Body of pancreas (tissue), 4 donors: ENCODE measurements around the gene ZNF202. TPM values are rescaled to one million over a fixed set of nuclear protein-coding genes. Genes with fewer than 3 reads are reported as not detected.

Experiments
- ATAC-seq: fragments of 150-250 bp; one replicate; pipeline ENCODE4 v1.9.1; 2016
- DNase-seq, 4 donors: peaks; one replicate each; pipeline ENCODE4 v3.0.0-alpha.2; 2019
- H3K27ac ChIP-seq, 4 donors: fragments of 200-600 bp; sonication (generic); 1 replicate in 3 of 4; 2 replicates in 1 of 4; pipeline versions ENCODE4 v1.5.1 to v1.6.1; 2016 to 2019; ENCODE audit warnings: mild to moderate bottlenecking in 1 of 4, mixed read lengths in 1 of 4, moderate library complexity in 1 of 4
- H3K27me3 ChIP-seq, 2 donors: fragments of 200-600 bp; sonication (generic); one replicate each; pipeline ENCODE4 v1.6.0; 2016; ENCODE audit warnings: mild to moderate bottlenecking in 1 of 2
- H3K36me3 ChIP-seq, 2 donors: fragments of 200-600 bp; sonication (generic); replicated peaks in 1 of 2; 2 replicates each; pipeline ENCODE4 v1.5.1; 2016; ENCODE audit warnings: low read depth in 2 of 2; ENCODE audit not compliant: insufficient read depth in 1 of 2
- H3K4me1 ChIP-seq: fragments of 200-600 bp; sonication (generic); one replicate; pipeline ENCODE4 v1.6.0; 2016
- H3K4me3 ChIP-seq, 2 donors: fragments of 200-600 bp; sonication (generic); 1 replicate in 1 of 2; 2 replicates in 1 of 2; pipeline ENCODE4 v1.5.1; 2016 to 2019
- H3K9me3 ChIP-seq, 3 donors: fragments of 200-600 bp; sonication (generic); 1 replicate in 2 of 3; 2 replicates in 1 of 3; pipeline ENCODE4 v1.5.1; 2016
- POLR2A ChIP-seq, 3 donors: fragments of 450-650 bp; IDR thresholded peaks; one replicate each; pipeline ENCODE4 v1.6.1; 2016; ENCODE audit warnings: antibody characterized with exemption in 3 of 3, mild to moderate bottlenecking in 2 of 3
- WGBS, 2 donors: methylation state at CpG; one replicate each; pipeline ENCODE4 v1.1.5; 2017; 5-methylcytosine and 5-hydroxymethylcytosine counted together
- intact Hi-C: fragments of 100-400 bp; cut with DNase I; formaldehyde crosslinking; loops from one replicate; pipeline ENCODE4 v1.15.1; 2023
- total RNA-seq, 2 donors: library from RNA; depleted of rRNA; stranded (reverse); fragments of >200 nt; gene quantifications; one replicate each; pipeline ENCODE4 v1.1.0, GENCODE V29; 2016
- TF ChIP-seq, protein P1 (sequence below), 7 experiments: fragments of 450-650 bp in 4 of 7; fragments of 200-600 bp in 3 of 7; sonication (generic) in 3 of 7; IDR thresholded peaks; one replicate each; pipeline ENCODE4 v1.5.1; 2016 to 2019; ENCODE audit warnings: antibody characterized with exemption in 7 of 7

The ZNF202 gene
- total RNA-seq, 2 donors from 2014 or later: 11.5 to 15.3 TPM

DNA sequence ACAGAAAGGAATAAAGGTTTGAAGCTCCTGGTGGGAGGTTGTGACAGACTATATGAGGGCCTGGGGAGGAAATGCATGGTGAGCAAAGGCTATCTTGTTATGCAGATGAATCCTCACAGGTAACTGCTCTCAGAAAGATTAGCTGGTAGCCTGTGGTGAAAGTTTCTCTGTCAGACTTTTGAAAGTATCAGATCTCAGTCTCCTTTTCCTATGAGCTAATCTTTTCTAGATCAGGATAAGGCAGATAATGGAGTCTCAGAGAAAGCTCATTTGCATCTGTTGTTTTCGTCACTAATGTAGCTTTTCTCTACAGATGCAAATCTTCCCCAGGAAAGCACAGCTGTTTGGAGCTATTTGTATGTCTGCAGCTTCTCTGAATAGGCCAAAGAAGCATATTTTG is 33.8 kb upstream of the ZNF202 start:
- TF ChIP-seq, protein P1, sequence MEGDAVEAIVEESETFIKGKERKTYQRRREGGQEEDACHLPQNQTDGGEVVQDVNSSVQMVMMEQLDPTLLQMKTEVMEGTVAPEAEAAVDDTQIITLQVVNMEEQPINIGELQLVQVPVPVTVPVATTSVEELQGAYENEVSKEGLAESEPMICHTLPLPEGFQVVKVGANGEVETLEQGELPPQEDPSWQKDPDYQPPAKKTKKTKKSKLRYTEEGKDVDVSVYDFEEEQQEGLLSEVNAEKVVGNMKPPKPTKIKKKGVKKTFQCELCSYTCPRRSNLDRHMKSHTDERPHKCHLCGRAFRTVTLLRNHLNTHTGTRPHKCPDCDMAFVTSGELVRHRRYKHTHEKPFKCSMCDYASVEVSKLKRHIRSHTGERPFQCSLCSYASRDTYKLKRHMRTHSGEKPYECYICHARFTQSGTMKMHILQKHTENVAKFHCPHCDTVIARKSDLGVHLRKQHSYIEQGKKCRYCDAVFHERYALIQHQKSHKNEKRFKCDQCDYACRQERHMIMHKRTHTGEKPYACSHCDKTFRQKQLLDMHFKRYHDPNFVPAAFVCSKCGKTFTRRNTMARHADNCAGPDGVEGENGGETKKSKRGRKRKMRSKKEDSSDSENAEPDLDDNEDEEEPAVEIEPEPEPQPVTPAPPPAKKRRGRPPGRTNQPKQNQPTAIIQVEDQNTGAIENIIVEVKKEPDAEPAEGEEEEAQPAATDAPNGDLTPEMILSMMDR (IDR thresholded peaks at IDR 0.05): no peak
- TF ChIP-seq POLR2A (IDR thresholded peaks at IDR 0.05): no peak
- no peak for DNase-seq
- 88 to 91% methylated on average over 1 of the region's 1 CpG for WGBS, 2 donors
- Histone ChIP-seq H3K27me3 (no peaks in the 10 kb centered on the region), H3K4me3 (no peak overlapping the region), H3K36me3 (no peaks in the 10 kb centered on the region), H3K4me1 (no peaks in the 10 kb centered on the region), H3K27ac (no peak overlapping the region), H3K9me3 (no peaks in the 10 kb centered on the region)
- ATAC-seq: no peak
- intact Hi-C loops: no loop called here

DNA sequence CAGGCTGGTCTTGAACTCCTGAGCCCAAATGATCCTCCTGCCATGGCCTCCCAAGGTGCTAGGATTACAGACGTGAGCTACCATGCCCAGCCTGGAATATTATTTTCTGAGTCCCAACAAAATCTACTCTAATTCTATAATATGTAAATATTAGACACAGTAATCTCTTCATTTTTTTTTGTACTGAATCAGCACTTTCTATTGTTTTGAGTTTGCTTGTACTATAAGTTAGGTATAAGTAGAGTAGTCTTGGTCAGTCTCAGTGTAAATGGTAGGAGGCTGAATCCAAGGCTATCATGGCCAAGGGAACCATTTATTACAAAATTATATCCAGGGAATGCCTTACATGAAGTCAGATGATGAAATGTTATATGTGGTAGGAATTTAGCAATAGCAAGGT is 32.5 kb upstream of the ZNF202 start:
- DNase-seq: no peak
- Histone ChIP-seq H3K4me3 (no peak overlapping the region), H3K4me1 (no peaks in the 10 kb centered on the region), H3K27me3 (no peaks in the 10 kb centered on the region), H3K9me3 (no peaks in the 10 kb centered on the region), H3K36me3 (no peaks in the 10 kb centered on the region), H3K27ac (no peak overlapping the region)
- 82 to 97% methylated on average over 1 of the region's 1 CpG for WGBS, 2 donors
- no peak for ATAC-seq
- TF ChIP-seq POLR2A (IDR thresholded peaks at IDR 0.05): no peak
- TF ChIP-seq, protein P1 (IDR thresholded peaks at IDR 0.05): no peak
- intact Hi-C loops: no loop called here

DNA sequence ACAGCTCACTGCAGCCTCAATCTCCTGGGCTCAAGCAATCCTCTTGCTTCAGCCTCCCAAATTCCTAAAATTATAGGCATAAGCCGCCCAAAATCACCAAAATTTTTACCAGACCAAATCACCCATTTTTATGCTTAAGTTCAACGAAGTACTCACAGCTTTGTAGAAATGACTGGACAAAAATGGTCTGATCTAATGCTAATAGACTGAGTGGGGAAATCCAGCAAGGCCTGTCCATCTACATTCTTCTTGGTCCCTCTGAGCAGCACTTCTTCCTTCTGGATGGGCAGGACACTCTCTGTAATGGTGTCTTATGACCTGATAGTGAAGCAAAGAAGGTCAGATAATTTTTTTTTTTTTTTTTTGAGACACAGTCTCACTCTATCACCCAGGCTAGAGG is 31.6 kb upstream of the ZNF202 start:
- no peak for TF ChIP-seq POLR2A (IDR thresholded peaks at IDR 0.05)
- TF ChIP-seq, protein P1 (IDR thresholded peaks at IDR 0.05): no peak
- H3K4me3 ChIP-seq: no peak overlapping the region
- WGBS, 2 donors: 88 to 91% methylated on average over 2 of the region's 2 CpGs
- no peaks in the 10 kb centered on the region for H3K27me3 ChIP-seq
- H3K4me1 ChIP-seq: no peaks in the 10 kb centered on the region
- H3K36me3 ChIP-seq: no peaks in the 10 kb centered on the region
- no peaks in the 10 kb centered on the region for H3K9me3 ChIP-seq
- intact Hi-C loops: no loop called here
- no peak overlapping the region for H3K27ac ChIP-seq
- ATAC-seq: no peak
- DNase-seq: no peak

DNA sequence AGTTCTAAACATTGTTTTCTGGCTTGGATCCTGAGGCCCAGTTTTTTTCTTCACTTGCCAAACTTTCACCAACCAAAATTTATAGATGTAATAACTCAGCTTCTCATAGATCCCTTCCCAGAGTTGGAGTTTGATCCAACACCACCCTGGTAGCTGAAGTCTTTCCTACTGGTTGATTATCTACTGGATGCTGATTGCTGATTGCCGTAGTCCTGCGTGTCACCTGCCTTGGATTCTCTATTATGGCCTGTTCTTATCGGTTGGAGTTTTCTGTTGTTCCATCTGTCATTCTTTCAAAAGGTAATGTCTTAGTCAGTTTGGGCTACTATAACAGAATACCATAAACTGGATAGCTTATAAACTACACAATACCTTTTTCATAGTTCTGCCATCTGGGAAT is 30.2 kb upstream of the ZNF202 start:
- ATAC-seq: no peak
- no peak for DNase-seq
- intact Hi-C loops: no loop called here
- Histone ChIP-seq H3K27ac (no peak overlapping the region), H3K4me3 (no peak overlapping the region), H3K36me3 (no peaks in the 10 kb centered on the region), H3K27me3 (no peaks in the 10 kb centered on the region), H3K4me1 (no peaks in the 10 kb centered on the region), H3K9me3 (no peaks in the 10 kb centered on the region)
- 90 to 96% methylated on average over 3 of the region's 3 CpGs for WGBS, 2 donors
- TF ChIP-seq, protein P1 (IDR thresholded peaks at IDR 0.05): no peak
- no peak for TF ChIP-seq POLR2A (IDR thresholded peaks at IDR 0.05)

DNA sequence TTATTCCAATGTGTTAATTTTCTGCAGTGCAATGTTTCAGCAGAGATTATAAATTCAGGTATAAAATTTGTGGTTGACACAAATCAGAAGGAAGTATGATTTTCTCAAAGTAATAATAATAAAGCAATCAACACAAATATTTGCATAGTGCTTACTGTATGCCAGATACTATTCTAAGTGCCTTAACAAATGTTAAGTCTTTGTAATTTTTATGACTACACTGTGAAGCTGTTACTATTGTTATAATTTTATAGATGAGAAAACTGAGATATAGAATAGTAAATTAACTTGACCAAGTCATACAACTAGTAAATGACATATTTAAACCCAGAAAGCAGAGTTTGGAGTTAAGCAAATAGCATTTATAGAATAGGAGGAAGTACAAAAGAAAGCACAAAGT is 29.3 kb upstream of the ZNF202 start:
- no peak for DNase-seq
- H3K4me1 ChIP-seq: no peaks in the 10 kb centered on the region

More for the DNA sequence above, 29.3 kb upstream of the ZNF202 start:
- ATAC-seq: no peak
- Histone ChIP-seq H3K4me3 (no peak overlapping the region), H3K36me3 (no peaks in the 10 kb centered on the region), H3K27me3 (no peaks in the 10 kb centered on the region), H3K9me3 (no peaks in the 10 kb centered on the region), H3K27ac (no peak overlapping the region)
- TF ChIP-seq, protein P1 (IDR thresholded peaks at IDR 0.05): no peak
- no peak for TF ChIP-seq POLR2A (IDR thresholded peaks at IDR 0.05)
- intact Hi-C loops: no loop called here
